GM12878 (cell line): ENCODE data around the gene IFT88. TPM values are rescaled to one million over a fixed set of nuclear protein-coding genes. Genes with fewer than 3 reads are reported as not detected.

Experiments
- ATAC-seq: fragments of 200-7000 bp; cut with Tn5 transposase; 3 replicates; pipeline ENCODE4 v1.9.1; 2020; ENCODE audit warnings: mild to moderate bottlenecking, moderate library complexity
- BruUV-seq: library from RNA; stranded (reverse); fragments of 400-500 nt; replicated peaks from 2 replicates; lab custom pipeline; 2021; lab: Mats Ljungman, UMichigan
- CTCF ChIA-PET: fragments of 300-600 bp; sonication (Branson Sonifier 250); formaldehyde crosslinking; extraction: SDS; loops from one replicate; lab custom pipeline; 2021; ENCODE audit warnings: inconsistent platforms; lab: Yijun Ruan, JAX
- POLR2A ChIA-PET: fragments of 350-600 bp; formaldehyde crosslinking; extraction: SDS; loops from one replicate; lab custom pipeline; 2021; ENCODE audit warnings: inconsistent platforms; lab: Charles Lee
- RAD21 ChIA-PET: fragments of 300-600 bp; sonication (Branson Sonifier 250); formaldehyde crosslinking; loops from one replicate; lab custom pipeline; 2023; ENCODE audit warnings: antibody characterized with exemption; ENCODE audit not compliant: unreplicated experiment; lab: Charles Lee
- SMC1A ChIA-PET: fragments of 300-600 bp; sonication (Branson Sonifier 250); formaldehyde crosslinking; loops from one replicate; lab custom pipeline; 2023; ENCODE audit not compliant: unreplicated experiment, uncharacterized antibody; lab: Charles Lee
- DNase-seq: peaks from one replicate; pipeline ENCODE4 v3.0.0-alpha.2; 2011; ENCODE audit warnings: low read depth, low spot score
- FAIRE-seq: peaks from 3 replicates; lab custom pipeline; 2011; peaks lifted over from hg19 to GRCh38; lab: Jason Lieb, UNC
- H2AFZ ChIP-seq: 2 replicates; pipeline ENCODE4 v1.6.0; 2011; ENCODE audit warnings: low read depth, low read length, control low read depth; ENCODE audit not compliant: control insufficient read depth
- H3K27ac ChIP-seq: 2 replicates; pipeline ENCODE4 v1.5.1; 2011; ENCODE audit warnings: control low read depth; ENCODE audit not compliant: control insufficient read depth, insufficient read depth
- H3K27me3 ChIP-seq, 2 experiments: replicated peaks in 1 of 2; 2 replicates each; pipeline versions ENCODE4 v1.6.0 to v1.6.1; 2011; ENCODE audit warnings: low read length in 1 of 2; ENCODE audit not compliant: control insufficient read depth in 2 of 2, insufficient read depth in 2 of 2
- H3K36me3 ChIP-seq, 2 experiments: 2 replicates each; pipeline ENCODE4 v1.5.1; 2011; ENCODE audit warnings: low read length in 1 of 2; ENCODE audit not compliant: control insufficient read depth in 2 of 2, insufficient read depth in 2 of 2
- H3K4me1 ChIP-seq: 2 replicates; pipeline ENCODE4 v1.6.1; 2011; ENCODE audit warnings: mild to moderate bottlenecking, low read length, moderate library complexity, mixed read lengths; ENCODE audit not compliant: control insufficient read depth, insufficient read depth
- H3K4me2 ChIP-seq: 2 replicates; pipeline ENCODE4 v1.6.0; 2011; ENCODE audit warnings: control low read depth; ENCODE audit not compliant: control insufficient read depth, insufficient read depth
- H3K4me3 ChIP-seq: fragments of 200-600 bp; sonication (generic); 2 replicates; pipeline ENCODE4 v1.5.1; 2016
- H3K79me2 ChIP-seq: 2 replicates; pipeline ENCODE4 v1.6.0; 2011; ENCODE audit warnings: low read length; ENCODE audit not compliant: control insufficient read depth, insufficient read depth
- H3K9ac ChIP-seq: 2 replicates; pipeline ENCODE4 v1.8.0; 2011; ENCODE audit warnings: low read length, control low read depth, mixed read lengths; ENCODE audit not compliant: control insufficient read depth, insufficient read depth
- H3K9me3 ChIP-seq: replicated peaks from 3 replicates; pipeline ENCODE4 v1.5.1; 2011; ENCODE audit warnings: mild to moderate bottlenecking, low read length; ENCODE audit not compliant: control insufficient read depth, insufficient read depth
- H4K20me1 ChIP-seq: 2 replicates; pipeline ENCODE4 v1.6.0; 2011; ENCODE audit not compliant: control insufficient read depth, insufficient read depth
- EGR1 ChIP-seq, 2 experiments: IDR thresholded peaks; 1 replicate in 1 of 2; 2 replicates in 1 of 2; pipeline ENCODE4 v1.6.1; 2011 to 2012; ENCODE audit warnings: low read depth in 2 of 2, low read length in 2 of 2, borderline replicate concordance in 1 of 2, mild to moderate bottlenecking in 1 of 2, moderate library complexity in 1 of 2
- PML ChIP-seq: IDR thresholded peaks from 2 replicates; pipeline ENCODE4 v1.6.1; 2012; ENCODE audit warnings: low read length, inconsistent platforms
- POLR2AphosphoS2 ChIP-seq: IDR thresholded peaks from 2 replicates; pipeline ENCODE4 v1.6.1; 2011; ENCODE audit warnings: low read depth, mild to moderate bottlenecking, low read length, improper control_type of control experiment, moderate library complexity
- RB1 ChIP-seq: fragments of 450-650 bp; formaldehyde crosslinking; IDR thresholded peaks from 2 replicates; pipeline ENCODE4 v1.6.1; 2017; ENCODE audit warnings: mild to moderate bottlenecking, borderline replicate concordance
- RELA ChIP-seq: fragments of 450-650 bp; IDR thresholded peaks from 2 replicates; pipeline ENCODE4 v1.8.0; 2014; ENCODE audit warnings: borderline replicate concordance; ENCODE audit not compliant: partially characterized antibody
- SKIL ChIP-seq: fragments of 450-650 bp; IDR thresholded peaks from 2 replicates; pipeline ENCODE4 v1.6.1; 2017; ENCODE audit warnings: mild to moderate bottlenecking, low read depth, inconsistent platforms; ENCODE audit not compliant: poor library complexity, severe bottlenecking
- SREBF2 ChIP-seq: IDR thresholded peaks from 2 replicates; pipeline ENCODE4 v1.6.1; 2012; ENCODE audit warnings: mild to moderate bottlenecking, low read length
- TCF12 ChIP-seq: IDR thresholded peaks from 2 replicates; pipeline ENCODE4 v1.6.1; 2011; ENCODE audit warnings: low read depth, mild to moderate bottlenecking, low read length
- ZNF622 ChIP-seq: fragments of 450-650 bp; IDR thresholded peaks from 2 replicates; pipeline ENCODE4 v1.6.1; 2017; ENCODE audit warnings: mild to moderate bottlenecking, inconsistent platforms
- WGBS: methylation state at CpG from one replicate; pipeline ENCODE4 v1.1.6; 2016; ENCODE audit warnings: low lambda C conversion rate; ENCODE audit not compliant: insufficient replicate concordance, insufficient coverage; ENCODE audit errors: missing lambda C conversion rate; 5-methylcytosine and 5-hydroxymethylcytosine counted together
- in situ Hi-C: fragments of 300-500 bp; cut with MboI; formaldehyde crosslinking; loops from 9 replicates; pipeline ENCODE4 v1.14.3; 2018; ENCODE audit warnings: mixed read lengths
- intact Hi-C: fragments of 100-400 bp; cut with micrococcal nuclease; formaldehyde crosslinking; loops from one replicate; pipeline ENCODE4 v1.14.2; 2022; ENCODE audit not compliant: unreplicated experiment
- polyA plus RNA-seq, 11 experiments: library from polyadenylated mRNA; depleted of rRNA in 4 of 11; unstranded in 6 of 11; stranded (reverse) in 5 of 11; fragments of >200 nt; fragmentation: Nextera tagmentation in 4 of 11; fragmentation: Illumina TruSeq in 1 of 11; extraction: Ambion mirVana in 4 of 11; extraction: Trizol in 1 of 11; gene quantifications; 1 replicate in 1 of 11; 2 replicates in 10 of 11; pipeline versions ENCODE4 v1.2.1 to v1.2.3, GENCODE V29; 2011 to 2016; ENCODE audit warnings: inconsistent platforms in 2 of 11, missing spikeins in 2 of 11, low read depth in 1 of 11
- total RNA-seq, 4 experiments: library from RNA; depleted of rRNA in 3 of 4; stranded (reverse); fragments of >200 nt in 3 of 4; fragmentation: Illumina TruSeq in 1 of 4; extraction: Trizol in 1 of 4; gene quantifications; 2 replicates each; pipeline versions ENCODE4 v1.2.1 to v1.2.3, GENCODE V29; 2013 to 2021
- TF ChIP-seq, protein P1 (sequence below): fragments of 450-650 bp; IDR thresholded peaks from 2 replicates; pipeline ENCODE4 v1.6.1; 2017; ENCODE audit warnings: low read depth, mild to moderate bottlenecking, moderate library complexity
- TF ChIP-seq, protein P2 (sequence below): fragments of 450-650 bp; IDR thresholded peaks from 2 replicates; pipeline ENCODE4 v1.6.1; 2017; ENCODE audit warnings: borderline replicate concordance
- TF ChIP-seq, protein P3 (sequence below): IDR thresholded peaks from 2 replicates; pipeline ENCODE4 v1.6.1; 2011; ENCODE audit warnings: mild to moderate bottlenecking, low read depth, low read length, moderate library complexity; ENCODE audit not compliant: insufficient replicate concordance

Gene IFT88
- total and polyA plus RNA-seq, 10 of the 15 experiments (the other 5 are each of a cell fraction or from before 2014, with no cell fraction given) = 2.9 to 5.6 (median 4.1) TPM

- no peak for TF ChIP-seq ZNF622
- TF ChIP-seq TCF12 = no peak
- TF ChIP-seq SREBF2 = no peak
- TF ChIP-seq, protein P1, sequence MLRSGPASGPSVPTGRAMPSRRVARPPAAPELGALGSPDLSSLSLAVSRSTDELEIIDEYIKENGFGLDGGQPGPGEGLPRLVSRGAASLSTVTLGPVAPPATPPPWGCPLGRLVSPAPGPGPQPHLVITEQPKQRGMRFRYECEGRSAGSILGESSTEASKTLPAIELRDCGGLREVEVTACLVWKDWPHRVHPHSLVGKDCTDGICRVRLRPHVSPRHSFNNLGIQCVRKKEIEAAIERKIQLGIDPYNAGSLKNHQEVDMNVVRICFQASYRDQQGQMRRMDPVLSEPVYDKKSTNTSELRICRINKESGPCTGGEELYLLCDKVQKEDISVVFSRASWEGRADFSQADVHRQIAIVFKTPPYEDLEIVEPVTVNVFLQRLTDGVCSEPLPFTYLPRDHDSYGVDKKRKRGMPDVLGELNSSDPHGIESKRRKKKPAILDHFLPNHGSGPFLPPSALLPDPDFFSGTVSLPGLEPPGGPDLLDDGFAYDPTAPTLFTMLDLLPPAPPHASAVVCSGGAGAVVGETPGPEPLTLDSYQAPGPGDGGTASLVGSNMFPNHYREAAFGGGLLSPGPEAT = no peak
- no peak for TF ChIP-seq SKIL
Observed at GRCh38 chr13:20727856-20728255, 160.9 kb downstream of the IFT88 start (continued).

GRCh38 chr13:20728579-20729311, 161.8 kb downstream of the IFT88 start:
- no peak overlapping the region for H3K4me3 ChIP-seq
- H3K79me2 ChIP-seq = no peaks in the 10 kb centered on the region
- in situ Hi-C loops (no loop called here), intact Hi-C loops (no loop called here)
- H3K4me1 ChIP-seq = no peaks in the 10 kb centered on the region
- CTCF ChIA-PET = interaction anchor here (0.6 kb wide), 1 partner anchor 14 kb away, joined by 3 read pairs; no protein-coding TSS in a partner anchor
- H3K27ac ChIP-seq = no peak overlapping the region
- DNase-seq (no peak), ATAC-seq (no peak), FAIRE-seq (no peak)
- H3K9me3 ChIP-seq = no peaks in the 10 kb centered on the region
- no peak overlapping the region for H3K9ac ChIP-seq
- POLR2A ChIA-PET = no interaction called here
- H3K27me3 ChIP-seq = no peaks in the 10 kb centered on the region
- no TSS peak for BruUV-seq
- no peaks in the 10 kb centered on the region for H3K36me3 ChIP-seq
- SMC1A ChIA-PET = no interaction called here
- H2AFZ ChIP-seq = no peak overlapping the region
- RAD21 ChIA-PET = no interaction called here
- TF ChIP-seq RB1 (no peak), PML (no peak), POLR2AphosphoS2 (no peak), EGR1 (IDR thresholded peaks at IDR 0.05; ENCODE audit: borderline replicate concordance in 1 of 2, low read depth in 2 of 2, low read length in 2 of 2) (no peak), RELA (no peak)
- TF ChIP-seq, protein P2, sequence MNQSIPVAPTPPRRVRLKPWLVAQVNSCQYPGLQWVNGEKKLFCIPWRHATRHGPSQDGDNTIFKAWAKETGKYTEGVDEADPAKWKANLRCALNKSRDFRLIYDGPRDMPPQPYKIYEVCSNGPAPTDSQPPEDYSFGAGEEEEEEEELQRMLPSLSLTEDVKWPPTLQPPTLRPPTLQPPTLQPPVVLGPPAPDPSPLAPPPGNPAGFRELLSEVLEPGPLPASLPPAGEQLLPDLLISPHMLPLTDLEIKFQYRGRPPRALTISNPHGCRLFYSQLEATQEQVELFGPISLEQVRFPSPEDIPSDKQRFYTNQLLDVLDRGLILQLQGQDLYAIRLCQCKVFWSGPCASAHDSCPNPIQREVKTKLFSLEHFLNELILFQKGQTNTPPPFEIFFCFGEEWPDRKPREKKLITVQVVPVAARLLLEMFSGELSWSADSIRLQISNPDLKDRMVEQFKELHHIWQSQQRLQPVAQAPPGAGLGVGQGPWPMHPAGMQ = no peak
- TF ChIP-seq, protein P3, sequence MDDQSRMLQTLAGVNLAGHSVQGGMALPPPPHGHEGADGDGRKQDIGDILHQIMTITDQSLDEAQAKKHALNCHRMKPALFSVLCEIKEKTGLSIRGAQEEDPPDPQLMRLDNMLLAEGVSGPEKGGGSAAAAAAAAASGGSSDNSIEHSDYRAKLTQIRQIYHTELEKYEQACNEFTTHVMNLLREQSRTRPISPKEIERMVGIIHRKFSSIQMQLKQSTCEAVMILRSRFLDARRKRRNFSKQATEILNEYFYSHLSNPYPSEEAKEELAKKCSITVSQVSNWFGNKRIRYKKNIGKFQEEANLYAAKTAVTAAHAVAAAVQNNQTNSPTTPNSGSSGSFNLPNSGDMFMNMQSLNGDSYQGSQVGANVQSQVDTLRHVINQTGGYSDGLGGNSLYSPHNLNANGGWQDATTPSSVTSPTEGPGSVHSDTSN = no peak
- no peak overlapping the region for H3K4me2 ChIP-seq
- no peaks in the 10 kb centered on the region for H4K20me1 ChIP-seq
- 72% methylated on average over 14 of the region's 14 CpGs for WGBS
